HG02970 (cell line): Measurements from ENCODE around the gene ZSCAN23.
"Not testable (repeated sequence)": the region's sequence is repeated elsewhere in the genome, so short reads cannot be mapped to it uniquely, and the experiment has no call there.

Source experiments
- ATAC-seq: cut with Tn5 transposase; IDR thresholded peaks from one replicate; pipeline ENCODE4 v1.9.1; 2021; ENCODE audit warnings: mild to moderate bottlenecking, moderate library complexity, moderate number of reproducible peaks; ENCODE audit not compliant: unreplicated experiment, low FRiP score

ZSCAN23 gene

DNA sequence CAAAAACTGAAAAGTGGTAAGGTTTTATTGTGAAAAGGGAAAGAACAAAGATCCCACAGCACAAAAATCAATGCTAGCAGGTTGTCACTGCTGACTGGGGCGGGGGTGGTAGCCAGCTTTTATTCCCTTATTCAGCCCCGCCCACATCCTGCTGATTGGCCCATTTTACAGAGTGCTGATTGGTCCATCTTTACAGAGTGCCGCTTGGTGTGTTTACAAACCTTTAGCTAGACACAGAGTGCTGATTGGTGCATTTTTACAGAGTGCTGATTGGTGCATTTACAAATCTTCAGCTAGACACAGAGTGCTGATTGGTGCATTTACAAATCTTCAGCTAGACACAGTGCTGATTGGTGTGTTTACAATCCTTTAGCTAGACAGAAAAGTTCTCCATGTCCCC lies 1.5 kb upstream of the ZSCAN23 start:
- not testable (repeated sequence) for ATAC-seq

GRCh38 chr6:28442586-28442985 lies 705 bp downstream of the ZSCAN23 start:
- ATAC-seq: no peak

GRCh38 chr6:28436404-28436803 lies 6.9 kb downstream of the ZSCAN23 start:
- ATAC-seq: no peak

DNA sequence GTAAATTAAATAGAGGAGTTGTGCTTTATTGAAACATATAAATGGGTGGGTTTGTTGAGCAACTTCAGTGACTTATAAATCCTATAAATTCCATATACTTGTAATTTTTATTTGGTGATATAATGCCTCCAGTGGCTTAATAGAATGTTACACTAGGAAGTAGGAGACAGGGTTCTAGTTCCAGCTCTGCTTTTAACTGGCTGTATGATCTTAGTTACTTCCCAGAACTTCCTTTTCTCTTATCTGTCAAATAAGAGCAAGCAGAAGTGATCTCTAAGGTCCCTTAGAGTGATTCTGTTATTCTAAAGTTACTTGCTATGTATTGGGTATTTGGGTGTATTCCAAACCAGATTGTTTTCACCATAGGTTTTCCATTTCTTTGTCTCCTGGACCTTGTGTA lies 10.2 kb downstream of the ZSCAN23 start:
- no peak for ATAC-seq

- ATAC-seq: no peak
Observed at GRCh38 chr6:28429781-28430180, 13.5 kb downstream of the ZSCAN23 start.

DNA sequence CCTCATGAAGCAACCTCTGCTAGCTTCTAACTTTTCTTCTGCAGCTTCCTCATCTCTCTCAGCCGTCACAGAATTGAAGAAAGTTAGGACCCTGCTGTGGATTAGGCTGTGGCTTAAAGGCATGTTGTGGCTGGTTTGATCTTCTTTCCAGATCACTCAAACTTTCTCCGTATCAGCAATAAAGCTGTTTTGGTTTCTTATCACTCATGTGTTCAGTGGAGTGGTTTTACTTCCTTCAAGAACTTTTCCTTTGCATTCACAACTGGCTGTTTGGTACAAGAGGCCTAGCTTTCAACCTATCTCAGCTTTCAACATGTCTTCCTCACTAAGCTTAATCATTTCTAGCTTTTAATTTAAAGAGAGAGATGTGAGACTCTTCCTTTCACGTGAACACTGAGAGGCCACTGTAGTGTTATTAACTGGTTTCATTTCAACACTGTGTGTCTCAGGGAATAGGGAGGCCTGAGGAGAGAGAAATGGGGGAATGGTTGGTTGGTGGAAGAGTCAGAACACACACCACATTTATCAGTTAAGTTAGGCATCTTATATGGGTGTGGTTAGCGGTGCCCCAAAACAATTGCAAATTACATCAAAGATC lies 17.2 kb downstream of the ZSCAN23 start:
- ATAC-seq: no peak

DNA sequence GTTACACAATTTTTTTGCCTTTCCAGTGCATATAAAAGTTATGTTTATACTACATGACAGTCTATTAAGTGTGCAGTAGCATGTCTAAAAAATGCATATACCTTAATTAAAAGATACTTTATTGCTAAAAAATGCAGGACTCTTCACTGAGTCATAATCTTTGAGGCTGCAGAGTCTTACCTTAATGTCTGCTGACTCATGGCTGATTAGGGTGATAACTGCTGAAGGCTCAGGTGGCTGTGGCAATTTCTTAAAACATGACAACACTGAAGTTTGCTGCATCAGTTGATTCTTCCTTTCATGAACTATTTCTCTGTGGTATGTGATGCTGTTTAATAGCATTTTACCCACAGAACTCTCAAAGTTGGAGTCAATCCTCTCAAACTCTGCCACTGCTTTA lies 19.1 kb downstream of the ZSCAN23 start:
- ATAC-seq: no peak

DNA sequence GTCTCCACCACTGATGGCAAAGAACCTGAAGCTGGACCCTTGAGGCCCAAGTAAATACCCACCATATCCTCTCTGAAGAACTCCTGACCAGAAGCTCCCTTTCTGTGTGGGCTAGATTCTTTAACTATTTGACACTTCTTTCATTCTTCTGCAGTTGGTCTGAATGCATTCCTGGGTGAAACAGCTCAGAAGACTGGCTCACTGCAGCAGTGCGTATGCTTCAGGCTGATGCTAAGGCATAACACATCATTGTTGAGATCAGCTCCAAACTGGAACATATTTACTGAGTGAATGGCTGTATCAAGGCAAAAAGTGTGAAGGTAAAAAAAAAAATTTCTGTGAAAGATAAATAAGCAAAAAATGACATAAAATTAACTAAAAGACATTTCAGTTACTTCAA lies 19.7 kb downstream of the ZSCAN23 start:
- ATAC-seq: no peak

DNA sequence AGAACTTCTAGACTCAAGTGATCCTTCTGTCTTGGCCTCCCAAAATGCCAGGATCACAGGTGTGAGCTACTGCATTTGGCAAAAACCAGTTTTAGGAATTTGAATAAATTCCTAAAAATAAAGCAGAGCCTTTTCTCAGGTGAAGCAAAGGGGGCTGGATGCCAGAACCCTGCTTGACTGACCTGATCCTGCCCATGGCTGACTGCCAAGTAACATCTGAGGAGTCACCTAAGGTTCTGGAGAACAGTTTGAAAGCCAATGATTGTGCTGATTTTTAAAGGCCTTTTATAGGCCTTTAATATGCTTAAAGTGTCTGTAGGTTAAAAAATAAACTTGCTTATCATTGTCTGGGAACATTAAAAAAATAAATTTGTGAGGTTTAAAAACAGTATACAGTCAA lies 29.6 kb downstream of the ZSCAN23 start:
- no peak for ATAC-seq

DNA sequence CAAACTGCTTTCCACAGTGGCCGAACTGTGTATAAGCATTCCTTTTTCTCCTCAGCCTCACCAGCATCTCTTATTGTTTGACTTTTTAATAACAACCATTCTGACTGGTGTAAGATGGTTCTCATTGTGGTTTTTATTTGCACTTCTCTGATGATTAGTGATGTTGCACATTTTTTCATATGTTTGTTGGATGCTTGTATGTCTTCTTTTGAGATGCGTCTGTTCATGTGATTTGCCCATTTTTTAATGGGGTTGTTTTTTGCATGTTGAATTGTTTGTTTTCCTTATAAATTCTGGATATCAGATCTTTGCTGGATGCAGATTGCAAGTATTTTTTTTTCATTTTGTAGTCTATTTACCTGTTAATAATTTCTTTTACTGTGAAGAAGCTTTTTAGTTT lies 32.5 kb downstream of the ZSCAN23 start:
- ATAC-seq: no peak

DNA sequence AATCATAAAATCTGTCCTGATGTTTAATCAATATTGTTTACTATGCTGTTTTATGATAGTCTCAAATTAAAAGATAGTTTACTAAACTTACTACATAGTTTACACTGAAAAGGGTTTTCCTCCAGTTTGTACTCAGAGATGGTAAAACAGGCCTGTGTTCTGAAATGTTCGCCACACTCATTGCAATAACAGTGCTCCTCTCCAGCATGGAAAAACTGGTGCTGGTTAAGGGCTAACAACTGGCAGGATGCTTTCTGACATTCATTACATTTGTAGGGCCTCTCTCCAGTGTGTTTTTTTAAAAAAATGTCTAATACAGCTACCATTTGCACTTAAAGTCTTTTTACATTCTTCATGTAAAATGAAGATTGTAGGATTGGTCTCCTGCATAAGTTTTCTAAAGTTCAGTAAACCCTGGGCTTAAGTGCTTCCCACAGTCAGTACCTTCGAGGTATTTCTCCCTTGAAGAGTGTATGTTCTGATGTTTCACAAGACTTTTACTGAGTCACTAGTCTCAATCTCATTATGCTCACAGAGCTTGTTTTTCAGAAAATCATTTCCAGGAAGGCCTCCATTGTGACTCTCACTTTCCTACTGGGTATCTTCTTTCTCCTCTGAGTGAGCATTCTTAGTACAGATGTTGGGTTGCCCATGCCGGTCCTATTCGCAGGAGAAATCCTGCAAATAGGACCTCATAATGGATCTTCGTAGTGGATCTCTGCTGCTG lies 35.1 kb downstream of the ZSCAN23 start:
- no peak for ATAC-seq

DNA sequence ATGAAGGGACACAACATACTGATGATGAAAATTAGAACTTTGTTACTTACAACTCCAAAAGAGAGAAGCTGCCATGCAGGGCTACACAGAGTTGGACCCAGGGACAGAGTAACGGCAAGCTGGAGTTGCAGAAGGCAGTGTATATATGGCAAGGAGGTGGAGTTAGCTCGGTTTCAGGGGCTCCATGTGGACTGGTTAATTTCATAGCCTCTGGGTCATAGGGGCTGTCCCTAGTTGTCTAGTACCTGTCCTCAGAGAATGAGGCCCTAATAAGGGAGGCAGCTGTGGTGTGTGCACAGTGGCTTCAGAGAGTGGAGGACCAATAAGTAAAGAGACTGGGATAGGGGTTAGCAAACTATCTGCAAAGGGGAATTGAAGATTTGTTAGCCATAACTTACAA lies 35.9 kb downstream of the ZSCAN23 start:
- ATAC-seq: no peak

DNA sequence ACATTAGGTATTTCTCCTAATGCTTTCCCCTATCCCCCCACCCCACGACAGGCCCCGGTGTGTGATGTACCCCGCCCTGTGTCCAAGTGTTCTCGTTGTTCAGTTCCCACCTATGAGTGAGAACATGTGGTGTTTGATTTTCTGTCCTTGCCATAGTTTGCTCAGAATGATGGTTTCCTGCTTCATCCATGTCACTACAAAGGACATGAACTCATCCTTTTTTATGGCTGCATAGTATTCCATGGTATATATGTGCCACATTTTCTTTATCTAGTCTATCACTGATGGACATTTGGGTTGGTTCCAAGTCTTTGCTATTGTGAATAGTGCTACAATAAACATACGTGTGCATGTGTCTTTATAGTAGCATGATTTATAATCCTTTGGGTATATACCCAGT lies 39.4 kb downstream of the ZSCAN23 start:
- ATAC-seq: not testable (repeated sequence)

DNA sequence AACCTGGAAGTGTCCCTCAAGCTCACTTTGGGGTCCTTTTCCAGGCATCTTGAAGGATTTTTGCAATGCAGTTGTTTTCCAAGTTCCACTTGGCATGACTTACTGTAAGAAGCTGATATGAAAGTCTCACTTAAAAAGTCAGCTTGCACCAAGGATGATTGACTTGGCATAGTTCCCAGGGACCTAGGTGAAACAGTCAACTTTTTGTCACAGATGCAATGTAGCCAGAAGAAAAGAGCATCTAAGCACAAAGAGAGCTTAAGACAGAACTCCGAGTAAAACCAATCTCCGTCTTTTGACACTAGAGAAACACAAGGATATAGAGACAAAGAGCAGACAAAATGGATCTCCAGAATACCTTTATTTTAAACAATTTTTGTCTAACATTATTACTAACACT lies 41.1 kb downstream of the ZSCAN23 start:
- no peak for ATAC-seq

GRCh38 chr6:28401172-28401571 lies 42.1 kb downstream of the ZSCAN23 start:
- no peak for ATAC-seq

- no peak for ATAC-seq
Observed at GRCh38 chr6:28400122-28400451, 43.2 kb downstream of the ZSCAN23 start.

DNA sequence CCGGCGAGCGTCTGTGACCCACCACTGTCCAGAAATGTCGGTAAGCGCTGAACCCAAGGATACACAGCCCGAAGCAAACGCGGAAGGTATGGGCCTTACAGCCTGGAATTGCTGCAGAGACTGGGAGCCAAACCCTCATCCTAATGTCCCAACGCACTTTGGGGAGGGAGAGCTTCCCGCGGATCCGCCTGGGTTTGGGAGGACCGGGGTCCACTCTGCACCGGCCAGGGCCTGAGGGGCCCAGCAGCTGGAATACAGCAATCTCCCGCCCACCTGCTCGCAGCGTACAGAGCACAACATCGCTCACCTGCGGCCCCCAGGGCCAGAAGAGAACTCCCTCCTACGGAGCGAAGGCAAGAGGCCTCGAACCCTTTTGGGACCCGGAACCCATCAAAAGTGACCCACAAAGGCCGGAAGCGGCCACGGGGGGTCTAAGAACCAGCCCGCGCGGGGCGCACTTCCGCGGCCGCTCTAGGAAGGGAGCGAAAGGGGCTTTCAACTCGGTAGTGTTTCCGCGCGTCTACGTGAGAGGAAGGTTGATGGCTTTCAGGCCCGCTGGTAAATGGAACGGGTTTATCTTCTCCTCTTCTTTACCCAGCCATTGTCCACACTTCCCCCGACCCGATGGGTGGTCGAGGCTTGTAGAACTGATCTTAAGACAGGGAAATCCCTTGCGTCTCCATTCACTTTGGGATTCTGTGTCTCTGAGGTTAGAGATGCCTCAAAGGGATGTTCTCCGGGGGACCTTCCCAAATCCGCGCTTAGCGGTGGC lies 43.8 kb downstream of the ZSCAN23 start, which contains the start of gene ZSCAN12:
TSS of gene ZSCAN12 (minus strand) at position 398 of the 772 bp plus-strand sequence. CDS start 1,342 bp downstream, outside the sequence.
- peak; percentile 77 for ATAC-seq

DNA sequence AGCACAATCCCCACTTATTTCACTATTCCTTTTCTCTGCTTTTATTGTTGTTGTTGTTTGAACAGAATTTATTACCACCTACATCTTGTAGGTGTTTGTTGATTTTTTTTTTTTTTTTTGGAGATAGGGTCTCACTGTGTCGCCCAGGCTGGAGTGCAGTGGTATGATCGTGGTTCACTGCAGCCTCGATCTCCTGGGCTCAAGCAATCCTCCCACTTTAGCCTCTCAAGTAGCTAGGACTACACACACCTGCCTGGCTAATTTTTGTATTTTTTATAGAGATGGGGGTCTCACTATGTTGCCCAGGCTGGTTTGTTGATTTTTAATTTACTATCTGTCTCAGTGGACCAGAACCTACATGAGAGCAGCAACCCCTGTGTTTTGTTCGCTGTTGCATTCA lies 47.4 kb downstream of the ZSCAN23 start:
- no peak for ATAC-seq

DNA sequence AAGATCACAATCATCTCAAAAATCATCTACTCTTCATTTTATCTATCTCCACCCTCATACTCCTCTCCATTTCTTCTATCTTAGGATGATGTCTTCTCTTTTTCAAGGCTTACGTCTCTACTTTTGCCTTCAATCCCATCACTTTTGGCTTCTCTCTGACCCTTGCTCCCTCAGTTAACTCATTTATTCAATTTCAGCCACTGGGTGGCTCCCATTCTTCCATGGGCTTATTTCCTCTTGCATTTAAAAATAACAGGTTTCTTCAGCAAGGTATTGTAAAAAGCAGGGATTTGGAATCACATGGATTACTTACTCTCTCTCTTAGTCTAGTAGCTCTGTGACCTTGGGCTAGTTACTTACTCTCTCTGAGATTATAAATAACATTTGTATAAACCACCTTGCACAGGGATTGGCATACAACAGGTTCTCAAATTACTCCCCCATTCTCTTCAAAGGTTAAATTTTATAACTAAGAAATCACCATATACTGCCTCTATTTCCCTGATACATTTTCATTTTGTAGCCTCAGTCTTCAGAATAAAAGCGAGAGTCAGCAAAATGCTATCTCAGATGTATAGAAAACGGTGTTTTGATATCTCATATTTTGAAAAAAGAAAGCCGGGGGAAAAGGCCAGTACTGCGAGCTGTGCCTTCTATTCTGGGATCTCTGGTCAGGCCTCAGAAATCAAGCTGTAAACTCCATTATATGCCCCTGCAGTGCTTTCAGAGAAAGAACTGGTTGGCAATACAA lies 49.2 kb downstream of the ZSCAN23 start:
- ATAC-seq: no peak

DNA sequence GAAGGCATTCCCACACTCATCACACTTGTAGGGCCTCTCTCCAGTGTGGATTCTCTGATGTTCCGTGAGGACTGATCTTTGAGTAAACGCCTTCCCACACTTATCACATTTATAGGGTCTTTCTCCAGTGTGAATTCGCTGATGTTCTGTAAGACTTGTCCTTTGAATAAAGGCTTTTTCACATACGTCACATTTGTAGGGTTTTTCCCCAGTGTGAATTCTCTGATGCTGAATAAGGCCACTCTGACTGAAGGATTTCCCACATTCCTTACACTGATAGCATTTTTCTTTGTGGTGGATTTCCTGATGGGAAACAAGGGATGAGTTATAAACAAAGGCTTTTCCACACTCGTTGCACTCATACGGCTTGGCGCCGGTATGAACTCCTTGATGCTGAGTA lies 52.6 kb downstream of the ZSCAN23 start:
- ATAC-seq: no peak

DNA sequence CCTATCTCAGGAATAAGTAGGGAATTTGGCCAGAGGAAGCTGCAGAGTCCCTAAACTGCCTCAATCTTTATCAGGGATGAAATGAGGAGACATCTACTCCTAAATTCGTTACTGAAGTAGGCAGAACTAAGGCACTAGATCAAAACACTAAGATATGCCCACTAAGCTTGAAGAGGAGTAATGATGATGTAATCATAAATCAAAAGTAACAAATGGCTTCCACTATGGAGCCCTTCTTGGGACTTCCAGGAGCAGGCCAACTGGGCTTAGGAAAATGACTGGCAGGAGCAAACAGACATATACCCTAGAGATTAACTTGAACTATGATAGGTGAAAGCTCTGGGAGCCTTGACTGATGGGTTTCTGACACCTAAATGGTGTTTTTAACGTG lies 59.2 kb downstream of the ZSCAN23 start:
- ATAC-seq: no peak
